ENCODE results near the gene CTAGE6.
"Not testable (repeated sequence)": the region's sequence is repeated elsewhere in the genome, so short reads cannot be mapped to it uniquely, and the experiment has no call there.

The CTAGE6 gene

DNA sequence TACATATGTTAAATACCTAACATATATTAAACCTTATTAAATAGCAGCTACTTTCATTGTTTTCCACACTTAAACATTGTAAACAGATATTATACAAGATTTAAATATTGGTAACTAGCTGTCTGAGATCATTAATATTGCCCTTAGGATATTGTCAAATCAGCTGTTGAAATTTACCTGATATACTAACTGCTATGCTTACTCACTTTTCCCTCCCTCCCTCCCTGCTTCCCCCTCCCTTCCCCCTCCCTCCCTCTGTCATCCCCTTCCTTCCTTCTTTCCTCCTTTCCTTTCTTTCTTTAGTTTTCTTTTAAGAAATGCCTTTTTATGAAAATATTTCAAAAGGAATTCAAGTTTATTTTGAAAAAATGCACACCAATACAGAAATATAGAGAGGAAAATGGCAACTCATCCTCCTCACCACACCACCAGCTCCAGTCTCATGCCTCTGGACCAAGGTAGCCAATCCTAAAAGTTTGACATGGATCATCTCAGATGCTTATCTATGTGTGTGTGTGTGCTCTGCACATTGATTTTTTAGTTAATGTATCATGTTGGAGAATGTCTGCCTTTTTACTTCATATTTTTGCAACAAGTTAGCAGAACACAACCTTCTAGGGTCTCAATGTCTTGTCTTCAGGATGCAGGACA is 41.8 kb downstream of the CTAGE6 start:
- not testable (repeated sequence) for DNase-seq (ENCODE audit: low read depth in 3 of 3, low spot score in 1 of 3)

DNA sequence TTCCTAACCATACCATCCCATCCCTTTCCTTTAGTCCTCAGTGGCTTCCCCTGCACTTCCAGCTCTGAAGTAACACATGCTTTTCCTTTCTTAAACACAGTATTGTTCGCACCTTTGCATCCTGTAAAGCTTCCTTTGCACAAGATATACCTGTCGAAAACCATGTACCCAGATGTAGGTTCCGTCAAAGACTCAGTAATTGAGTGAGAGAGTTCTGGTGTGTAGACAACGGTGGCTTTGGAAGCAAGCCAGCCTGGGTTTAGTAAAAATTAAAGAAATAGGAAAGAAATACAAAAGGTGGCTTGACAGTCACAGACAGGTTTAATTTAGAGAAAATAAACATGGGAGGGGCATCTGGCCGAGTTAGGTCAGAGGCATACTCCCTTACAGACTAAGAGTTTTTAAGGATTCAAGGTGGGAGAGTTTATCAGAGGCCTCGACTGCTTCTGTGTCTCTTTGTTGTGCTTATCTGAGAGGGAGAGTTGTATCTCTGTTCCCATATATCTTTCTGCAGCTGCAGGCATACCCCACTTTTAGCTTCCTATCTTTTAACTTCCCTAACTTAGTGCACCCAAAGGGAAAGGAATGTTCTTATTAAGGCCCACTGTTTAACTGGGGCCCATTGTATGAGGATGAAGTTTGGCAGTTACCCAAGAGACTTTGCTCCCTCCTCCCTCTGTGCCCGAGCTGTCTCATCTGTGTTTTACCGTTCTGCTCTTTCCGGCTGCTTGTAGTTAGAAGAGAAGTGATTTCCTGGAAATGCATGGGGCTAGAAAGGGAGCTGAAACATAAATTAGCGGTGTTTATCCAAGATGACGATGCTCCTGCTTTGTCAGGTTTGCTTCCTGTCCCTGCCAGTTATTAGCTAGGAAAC is 42.7 kb downstream of the CTAGE6 start:
- not testable (repeated sequence) for DNase-seq (ENCODE audit: low read depth in 3 of 3, low spot score in 1 of 3)

DNA sequence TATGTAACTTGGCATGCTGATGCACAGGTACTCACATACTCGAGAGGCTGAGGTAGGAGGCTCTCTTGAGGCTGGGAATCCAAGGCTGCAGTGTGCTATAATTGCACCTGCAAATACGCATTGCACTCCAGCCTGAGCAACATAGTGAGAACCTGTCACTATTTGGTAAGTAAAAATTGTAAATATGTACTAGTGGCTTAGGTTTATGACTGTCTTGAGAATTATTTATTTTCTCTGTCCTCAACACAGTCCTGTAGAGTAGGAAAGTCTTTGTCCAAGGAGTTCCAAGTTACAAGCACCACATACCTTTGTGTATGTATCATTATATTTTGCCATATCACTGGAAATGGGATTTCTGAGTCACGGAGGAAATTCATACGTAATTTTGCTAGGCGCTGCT is 45.1 kb downstream of the CTAGE6 start:
- DNase-seq (ENCODE audit: low read depth in 3 of 3, low spot score in 1 of 3), result not testable (repeated sequence)

DNA sequence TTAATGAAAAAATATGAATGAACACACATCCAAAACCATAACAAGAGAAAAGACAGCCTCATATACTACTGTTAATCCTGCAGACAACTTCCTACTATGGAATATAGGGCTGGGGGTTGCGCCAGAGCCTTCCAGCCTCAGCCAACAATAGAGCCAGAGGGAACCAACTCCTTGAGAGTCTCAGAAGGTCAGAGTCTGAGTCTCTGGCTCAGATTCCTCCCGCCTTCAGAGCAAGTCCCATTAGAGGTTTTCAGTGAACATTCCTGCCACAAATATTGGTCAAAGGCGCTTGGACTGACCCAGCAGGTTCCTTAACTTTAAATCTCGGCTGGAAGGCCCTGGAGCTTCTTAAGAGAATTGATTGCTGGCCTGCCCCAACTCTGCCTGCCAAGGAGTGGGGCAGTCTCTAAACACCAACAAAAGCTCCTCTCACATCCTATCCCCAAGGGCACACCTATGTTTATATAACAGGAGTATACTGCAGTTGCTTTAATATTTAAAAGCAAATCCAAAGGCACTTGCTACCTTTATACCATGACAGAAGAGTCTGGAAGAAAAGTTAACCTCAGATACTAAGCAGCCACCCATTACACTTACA is 45.7 kb downstream of the CTAGE6 start:
- DNase-seq (ENCODE audit: low read depth in 3 of 3, low spot score in 1 of 3), result not testable (repeated sequence)

DNA sequence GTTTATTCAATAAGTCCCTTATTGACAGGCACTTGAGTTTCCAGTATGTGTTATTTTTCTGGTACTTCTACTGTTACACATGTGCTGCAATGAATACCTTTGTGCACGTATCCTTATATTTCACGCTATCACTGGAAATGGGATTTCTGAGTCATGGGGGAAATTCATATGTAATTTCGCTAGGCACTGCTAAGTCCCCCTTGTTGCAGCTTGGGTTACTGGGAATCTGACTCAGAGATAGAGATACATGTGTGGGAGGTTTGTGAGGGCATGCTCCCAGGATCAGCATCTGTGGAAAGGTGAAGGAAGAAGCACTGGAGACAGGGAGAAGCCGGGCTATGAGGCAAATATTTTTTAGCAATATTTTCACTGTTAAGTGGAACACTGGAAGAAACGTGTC is 47.6 kb downstream of the CTAGE6 start:
- not testable (repeated sequence) for DNase-seq (ENCODE audit: low read depth in 3 of 3, low spot score in 1 of 3)

Measured in stimulated activated CD4-positive, alpha-beta T cell treated with anti-CD3 and anti-CD28 coated beads, TNF-alpha, amount 100 ng/mL, for 1 hour (primary cell).